HepG2 (cell line): ENCODE results near the gene FCMR. TPM values are rescaled to one million over a fixed set of nuclear protein-coding genes. Genes with fewer than 3 reads are reported as not detected.

Source experiments
- ATAC-seq: fragments of 200-7000 bp; cut with Tn5 transposase; 3 replicates; pipeline ENCODE4 v1.9.1; 2020; ENCODE audit warnings: mild to moderate bottlenecking, moderate library complexity
- BruUV-seq: library from RNA; stranded (reverse); fragments of 400-500 nt; replicated peaks from 2 replicates; lab custom pipeline; 2021; lab: Mats Ljungman, UMichigan
- CTCF ChIA-PET: fragments of 300-600 bp; formaldehyde crosslinking; extraction: SDS; loops from one replicate; lab custom pipeline; 2021; ENCODE audit warnings: low total read pairs, inconsistent platforms, low intra/inter-chr PET ratio; lab: Yijun Ruan, JAX
- POLR2A ChIA-PET: fragments of 350-600 bp; sonication (Branson Sonifier 250); formaldehyde crosslinking; loops from one replicate; lab custom pipeline; 2020; ENCODE audit warnings: antibody characterized with exemption, inconsistent platforms; lab: Yijun Ruan, JAX
- DNase-seq: peaks from one replicate; pipeline ENCODE4 v3.0.0-alpha.2; 2015; ENCODE audit warnings: low spot score
- FAIRE-seq: peaks from 3 replicates; lab custom pipeline; 2011; peaks lifted over from hg19 to GRCh38; lab: Jason Lieb, UNC
- H2AFZ ChIP-seq: one replicate; pipeline ENCODE4 v1.6.1; 2011; ENCODE audit warnings: low read length, inconsistent platforms
- H3K27ac ChIP-seq: fragments of 300-600 bp; 3 replicates; pipeline ENCODE4 v1.8.0; 2011; ENCODE audit warnings: mixed run types, mild to moderate bottlenecking, mixed read lengths, low read length, inconsistent platforms; ENCODE audit not compliant: insufficient read depth; ENCODE audit errors: extremely low read length
- H3K27me3 ChIP-seq, 2 experiments: fragments of 200-600 bp in 1 of 2; 2 replicates in 1 of 2; 3 replicates in 1 of 2; pipeline versions ENCODE4 v1.6.0 to v1.8.0; 2011; ENCODE audit warnings: low read length in 2 of 2, mild to moderate bottlenecking in 2 of 2, moderate library complexity in 2 of 2, inconsistent platforms in 1 of 2; ENCODE audit not compliant: insufficient read depth in 2 of 2, control insufficient read depth in 1 of 2
- H3K36me3 ChIP-seq, 2 experiments: fragments of 200-600 bp in 1 of 2; replicated peaks in 1 of 2; 2 replicates in 1 of 2; 3 replicates in 1 of 2; pipeline versions ENCODE4 v1.5.1 to v1.8.0; 2011; ENCODE audit warnings: low read length in 2 of 2, inconsistent platforms in 1 of 2; ENCODE audit not compliant: insufficient read depth in 2 of 2, control insufficient read depth in 1 of 2
- H3K4me1 ChIP-seq: 2 replicates; pipeline ENCODE4 v1.5.1; 2012; ENCODE audit warnings: low read length, inconsistent platforms; ENCODE audit not compliant: insufficient read depth
- H3K4me2 ChIP-seq: 2 replicates; pipeline ENCODE4 v1.6.0; 2011; ENCODE audit warnings: low read depth, low read length, inconsistent platforms
- H3K4me3 ChIP-seq, 3 experiments: fragments of 200-600 bp in 1 of 3; sonication (generic), shearing (Covaris generic) in 1 of 3; replicated peaks in 1 of 3; 2 replicates each; pipeline ENCODE4 v1.5.1; 2011 to 2016; ENCODE audit warnings: low read length in 3 of 3, inconsistent platforms in 2 of 3, low read depth in 2 of 3, mild to moderate bottlenecking in 2 of 3, control low read depth in 1 of 3, mixed read lengths in 1 of 3; ENCODE audit not compliant: insufficient read depth in 1 of 3
- H3K79me2 ChIP-seq: one replicate; pipeline ENCODE4 v1.6.1; 2011; ENCODE audit warnings: low read length, inconsistent platforms; ENCODE audit not compliant: insufficient read depth
- H3K9ac ChIP-seq: 2 replicates; pipeline ENCODE4 v1.6.0; 2011; ENCODE audit warnings: mild to moderate bottlenecking, low read depth, low read length, inconsistent platforms; ENCODE audit not compliant: insufficient read depth
- H3K9me3 ChIP-seq: 2 replicates; pipeline ENCODE4 v1.5.1; 2012; ENCODE audit warnings: mild to moderate bottlenecking, low read length
- H4K20me1 ChIP-seq: 2 replicates; pipeline ENCODE4 v1.6.0; 2011; ENCODE audit warnings: inconsistent platforms, mild to moderate bottlenecking, low read length, moderate library complexity; ENCODE audit not compliant: insufficient read depth
- CBFB ChIP-seq: sonication (generic); formaldehyde crosslinking; IDR thresholded peaks from 2 replicates; pipeline ENCODE4 v1.4.0; 2020; ENCODE audit warnings: missing genetic modification reagents
- HOMEZ ChIP-seq: IDR thresholded peaks from 2 replicates; pipeline ENCODE4 v1.6.1; 2016; ENCODE audit warnings: low read depth
- KDM1A ChIP-seq: IDR thresholded peaks from 2 replicates; pipeline ENCODE4 v1.6.1; 2016; ENCODE audit warnings: missing compliant biosample characterization
- KIAA2018 ChIP-seq: sonication (generic); formaldehyde crosslinking; IDR thresholded peaks from 2 replicates; pipeline ENCODE4 v1.5.0; 2020; ENCODE audit warnings: mild to moderate bottlenecking, missing genetic modification reagents, borderline replicate concordance
- MAFG ChIP-seq: sonication (generic); formaldehyde crosslinking; IDR thresholded peaks from 2 replicates; pipeline ENCODE4 v1.5.1; 2020; ENCODE audit warnings: mild to moderate bottlenecking, missing genetic modification reagents
- NFE2L1 ChIP-seq: sonication (generic); formaldehyde crosslinking; IDR thresholded peaks from 2 replicates; pipeline ENCODE4 v1.4.0; 2020; ENCODE audit warnings: missing genetic modification reagents, mild to moderate bottlenecking, borderline replicate concordance
- SMARCC2 ChIP-seq: fragments of 450-650 bp; IDR thresholded peaks from 2 replicates; pipeline ENCODE4 v1.6.1; 2017; ENCODE audit warnings: antibody characterized with exemption, mild to moderate bottlenecking
- SP1 ChIP-seq, 2 experiments: fragments of 450-650 bp in 1 of 2; sonication (generic) in 1 of 2; formaldehyde crosslinking in 1 of 2; IDR thresholded peaks; 2 replicates each; pipeline versions ENCODE4 v1.4.0 to v1.6.1; 2016 to 2020; ENCODE audit warnings: missing genetic modification reagents in 1 of 2
- SRY ChIP-seq: sonication (generic); formaldehyde crosslinking; IDR thresholded peaks from 2 replicates; pipeline ENCODE4 v1.8.0; 2022; ENCODE audit warnings: mild to moderate bottlenecking, missing genetic modification reagents
- TEAD3 ChIP-seq: optimal IDR thresholded peaks from 2 replicates; pipeline ENCODE3; 2016; ENCODE audit warnings: borderline replicate concordance
- ZNF292 ChIP-seq: sonication (generic); formaldehyde crosslinking; IDR thresholded peaks from 2 replicates; pipeline ENCODE4 v1.8.1; 2022; ENCODE audit warnings: mild to moderate bottlenecking, low read depth, missing genetic modification reagents, borderline replicate concordance
- ZNF367 ChIP-seq: sonication (generic); formaldehyde crosslinking; IDR thresholded peaks from 2 replicates; pipeline ENCODE4 v1.4.0; 2020; ENCODE audit warnings: missing genetic modification reagents, borderline replicate concordance
- ZNF607 ChIP-seq: sonication (generic); formaldehyde crosslinking; IDR thresholded peaks from 2 replicates; pipeline ENCODE4 v1.5.1; 2020; ENCODE audit warnings: missing genetic modification reagents, mild to moderate bottlenecking, borderline replicate concordance
- ZNF776 ChIP-seq: sonication (generic); formaldehyde crosslinking; IDR thresholded peaks from 2 replicates; pipeline ENCODE4 v1.4.0; 2020; ENCODE audit warnings: mild to moderate bottlenecking, missing genetic modification reagents
- WGBS: methylation state at CpG from one replicate; pipeline ENCODE4 v1.1.6; 2017; ENCODE audit warnings: low lambda C conversion rate; 5-methylcytosine and 5-hydroxymethylcytosine counted together
- in situ Hi-C: cut with HindIII; loops from 2 replicates; pipeline ENCODE4 v1.10.0; 2017; ENCODE audit warnings: low pct_unique_long_range_greater_than_20kb; ENCODE audit not compliant: extremely low pct_ligation_motif_present
- intact Hi-C: fragments of 100-400 bp; cut with micrococcal nuclease; formaldehyde crosslinking; loops from one replicate; pipeline ENCODE4 v1.10.0; 2022; ENCODE audit not compliant: unreplicated experiment
- polyA plus RNA-seq, 8 experiments: library from polyadenylated mRNA; depleted of rRNA in 3 of 8; stranded (reverse) in 7 of 8; unstranded in 1 of 8; fragments of >200 nt; fragmentation: Illumina TruSeq in 4 of 8; extraction: Trizol in 4 of 8; gene quantifications; 2 replicates each; pipeline versions ENCODE4 v1.2.1 to v1.2.3, GENCODE V29; 2011 to 2016; ENCODE audit warnings: low read depth in 4 of 8, missing spikeins in 1 of 8, mixed read lengths in 1 of 8; ENCODE audit not compliant: insufficient read depth in 1 of 8
- total RNA-seq, 5 experiments: library from RNA; depleted of rRNA; stranded (reverse); fragments of >200 nt; fragmentation: Illumina TruSeq; extraction: Trizol; gene quantifications; 2 replicates each; pipeline ENCODE4 v1.2.3, GENCODE V29; 2016; ENCODE audit warnings: low read depth in 1 of 5

The FCMR gene
- total and polyA plus RNA-seq, 2 of the 13 experiments (the other 11 are each of a cell fraction or from before 2014, with no cell fraction given), result not detected

GRCh38 chr1:206918076-206918475 lies 3.7 kb downstream of the FCMR start (continued):
- no peak for TF ChIP-seq KIAA2018 (CRISPR knock-in tag)

- no peak overlapping the region for H3K4me3 ChIP-seq
- H3K9me3 ChIP-seq, result no peaks in the 10 kb centered on the region
- BruUV-seq, result no TSS peak
- H3K79me2 ChIP-seq, result no peaks in the 10 kb centered on the region
- intact Hi-C loops (no loop called here), in situ Hi-C loops (loop anchor here (25.0 kb wide), 1 partner anchor 279 kb away; the partner anchor contains the start of gene DYRK3)
- H3K27ac ChIP-seq, result no peak overlapping the region
- no peak for TF ChIP-seq SP1 (IDR thresholded peaks at IDR 0.05)
- no peak for TF ChIP-seq SP1 (CRISPR knock-in tag; IDR thresholded peaks at IDR 0.05)
- TF ChIP-seq SRY, result no peak
- no peak for TF ChIP-seq ZNF776 (CRISPR knock-in tag)
- no peak for TF ChIP-seq ZNF292
- no peak for TF ChIP-seq ZNF607 (CRISPR knock-in tag)
- no peak for TF ChIP-seq MAFG (CRISPR knock-in tag)
- TF ChIP-seq CBFB (CRISPR knock-in tag), result no peak
- no peak for TF ChIP-seq TEAD3 (CRISPR knock-in tag)
- no peak for TF ChIP-seq ZNF367 (CRISPR knock-in tag)
- TF ChIP-seq HOMEZ, result no peak
- TF ChIP-seq KDM1A (CRISPR knock-in tag), result no peak
- TF ChIP-seq SMARCC2, result no peak
- TF ChIP-seq NFE2L1 (CRISPR knock-in tag), result no peak
- 12% methylated on average over 8 of the region's 8 CpGs for WGBS
- no peak for FAIRE-seq
- H3K9ac ChIP-seq, result no peak overlapping the region
- no peaks in the 10 kb centered on the region for H3K4me1 ChIP-seq
- no peak overlapping the region for H2AFZ ChIP-seq
- ATAC-seq, result no peak
- H4K20me1 ChIP-seq, result no peaks in the 10 kb centered on the region
- no peaks in the 10 kb centered on the region for H3K36me3 ChIP-seq
- DNase-seq, result no peak
- CTCF ChIA-PET, result no interaction called here
- no peak overlapping the region for H3K4me2 ChIP-seq
- H3K27me3 ChIP-seq, result peaks cover 1 to 20% of the 10 kb centered on the region in 2 experiments
- POLR2A ChIA-PET, result no interaction called here
Measured at GRCh38 chr1:206916000-206916709, 5.6 kb downstream of the FCMR start.
